ENCODE measurements around the gene CCDC14.

GRCh38 chr3:123930445-123930844 lies 30.6 kb downstream of the CCDC14 start:
- TF ChIP-seq CTCF (IDR thresholded peaks at IDR 0.05) = no peak
- no peak for TF ChIP-seq POLR2A (IDR thresholded peaks at IDR 0.05)
